Hematopoietic multipotent progenitor cell treated with erythropoietin and hydrocortisone succinate and interleukin-3 and kit ligand, for 8 days (in vitro differentiated cells): ENCODE measurements around the gene IL18R1.

ENCODE experiments used
- DNase-seq: peaks from one replicate; pipeline ENCODE4 v3.0.0-alpha.2; 2015

IL18R1 gene

GRCh38 chr2:102346381-102347130 lies 9.0 kb upstream of the IL18R1 start:
- DNase-seq = no peak

GRCh38 chr2:102350137-102350793 lies 5.3 kb upstream of the IL18R1 start:
- no peak for DNase-seq

- DNase-seq = no peak
Measured at GRCh38 chr2:102356381-102356712, 751 bp downstream of the IL18R1 start.

GRCh38 chr2:102356741-102357140 lies 1.1 kb downstream of the IL18R1 start:
- no peak for DNase-seq

- DNase-seq = no peak
Measured at GRCh38 chr2:102357937-102358336, 2.3 kb downstream of the IL18R1 start.

GRCh38 chr2:102358496-102358895 lies 2.9 kb downstream of the IL18R1 start:
- DNase-seq = no peak

GRCh38 chr2:102359527-102359926 lies 3.9 kb downstream of the IL18R1 start:
- no peak for DNase-seq

GRCh38 chr2:102361632-102362241 lies 6.1 kb downstream of the IL18R1 start:
- no peak for DNase-seq

- DNase-seq = no peak
Measured at GRCh38 chr2:102365763-102366162, 10.2 kb downstream of the IL18R1 start.

- DNase-seq = no peak
Measured at GRCh38 chr2:102366406-102367112, 11.0 kb downstream of the IL18R1 start.

GRCh38 chr2:102367331-102367971 lies 11.9 kb downstream of the IL18R1 start:
- no peak for DNase-seq

- no peak for DNase-seq
Measured at GRCh38 chr2:102368461-102369109, 13.0 kb downstream of the IL18R1 start.

GRCh38 chr2:102369866-102370265 lies 14.3 kb downstream of the IL18R1 start:
- no peak for DNase-seq

- no peak for DNase-seq
Measured at GRCh38 chr2:102376052-102376591, 20.5 kb downstream of the IL18R1 start.

- no peak for DNase-seq
Measured at GRCh38 chr2:102383722-102384121, 28.1 kb downstream of the IL18R1 start.

GRCh38 chr2:102385522-102385921 lies 29.9 kb downstream of the IL18R1 start:
- DNase-seq = no peak

GRCh38 chr2:102386004-102386403 lies 30.4 kb downstream of the IL18R1 start:
- no peak for DNase-seq

GRCh38 chr2:102386867-102387541 lies 31.4 kb downstream of the IL18R1 start:
- DNase-seq = no peak

- DNase-seq = no peak
Measured at GRCh38 chr2:102387763-102388546, 32.4 kb downstream of the IL18R1 start.

- DNase-seq = peak; percentile 73
Measured at GRCh38 chr2:102391565-102391964, 36.0 kb downstream of the IL18R1 start.

- no peak for DNase-seq
Measured at GRCh38 chr2:102392096-102392495, 36.5 kb downstream of the IL18R1 start.
